ENCODE measurements around the gene ADGRF5. TPM values are rescaled to one million over a fixed set of nuclear protein-coding genes. Genes with fewer than 3 reads are reported as not detected.

ADGRF5 gene
- total and polyA plus RNA-seq, 3 donors from 2014 or later, result 8.8 to 13.1 (median 12.2) TPM

DNA sequence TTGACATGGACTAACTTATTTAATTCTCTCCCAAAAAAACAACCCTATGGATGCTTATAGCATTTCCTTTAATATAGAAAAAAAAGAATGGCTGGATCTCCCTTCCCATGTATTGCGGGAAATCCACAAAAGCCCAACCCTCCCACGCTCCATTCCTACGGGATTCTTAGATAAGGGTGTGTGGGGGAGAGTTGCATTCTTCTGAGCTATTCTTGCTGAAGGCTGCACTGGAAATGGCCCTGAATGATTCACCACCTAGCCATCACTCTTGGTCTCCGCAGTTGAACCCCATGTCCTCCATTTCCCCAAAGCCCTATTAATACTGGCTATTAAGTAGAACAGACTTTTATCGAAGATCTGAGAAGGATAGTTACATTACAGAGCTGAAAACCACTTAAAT, 41.9 kb upstream of the ADGRF5 start:
- DNase-seq, result peak; percentile 34
- H3K27me3 ChIP-seq, result no peaks in the 10 kb centered on the region
- TF ChIP-seq, protein P1, sequence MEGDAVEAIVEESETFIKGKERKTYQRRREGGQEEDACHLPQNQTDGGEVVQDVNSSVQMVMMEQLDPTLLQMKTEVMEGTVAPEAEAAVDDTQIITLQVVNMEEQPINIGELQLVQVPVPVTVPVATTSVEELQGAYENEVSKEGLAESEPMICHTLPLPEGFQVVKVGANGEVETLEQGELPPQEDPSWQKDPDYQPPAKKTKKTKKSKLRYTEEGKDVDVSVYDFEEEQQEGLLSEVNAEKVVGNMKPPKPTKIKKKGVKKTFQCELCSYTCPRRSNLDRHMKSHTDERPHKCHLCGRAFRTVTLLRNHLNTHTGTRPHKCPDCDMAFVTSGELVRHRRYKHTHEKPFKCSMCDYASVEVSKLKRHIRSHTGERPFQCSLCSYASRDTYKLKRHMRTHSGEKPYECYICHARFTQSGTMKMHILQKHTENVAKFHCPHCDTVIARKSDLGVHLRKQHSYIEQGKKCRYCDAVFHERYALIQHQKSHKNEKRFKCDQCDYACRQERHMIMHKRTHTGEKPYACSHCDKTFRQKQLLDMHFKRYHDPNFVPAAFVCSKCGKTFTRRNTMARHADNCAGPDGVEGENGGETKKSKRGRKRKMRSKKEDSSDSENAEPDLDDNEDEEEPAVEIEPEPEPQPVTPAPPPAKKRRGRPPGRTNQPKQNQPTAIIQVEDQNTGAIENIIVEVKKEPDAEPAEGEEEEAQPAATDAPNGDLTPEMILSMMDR (IDR thresholded peaks at IDR 0.05), result no peak
- TF ChIP-seq POLR2A (IDR thresholded peaks at IDR 0.05), result no peak
- WGBS, 2 donors, result 43 to 47% methylated on average over 5 of the region's 5 CpGs
- intact Hi-C loops (cut with DNase I; ENCODE audit: low total_unique reads), result no loop called here
- H3K4me3 ChIP-seq, result no peak overlapping the region
- H3K27ac ChIP-seq, result no peak overlapping the region
- no peaks in the 10 kb centered on the region for H3K9me3 ChIP-seq
- H3K4me1 ChIP-seq, result no peaks in the 10 kb centered on the region
- H3K36me3 ChIP-seq (ENCODE audit: low read depth, missing control alignments), result no peaks in the 10 kb centered on the region

DNA sequence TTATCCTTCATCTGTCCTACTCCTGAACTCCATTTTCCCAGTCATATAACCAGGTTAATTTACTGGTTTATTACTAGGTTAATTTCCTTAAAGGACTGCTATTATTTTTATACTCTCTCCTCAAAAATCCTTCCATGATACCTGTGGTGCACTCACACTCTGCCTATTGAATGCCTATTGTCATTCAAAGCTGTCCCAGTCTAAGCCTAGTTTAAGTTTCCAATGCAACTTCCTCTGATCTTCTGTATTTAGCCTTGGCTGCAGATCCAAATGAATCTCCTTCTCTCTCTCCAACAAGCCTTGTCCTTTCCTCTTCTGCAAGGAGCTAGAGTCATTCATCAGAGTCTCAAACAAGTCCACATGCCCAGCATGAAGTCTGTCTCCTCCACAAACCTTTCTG, 41.3 kb upstream of the ADGRF5 start:
- Histone ChIP-seq H3K4me3 (no peak overlapping the region), H3K36me3 (ENCODE audit: low read depth, missing control alignments) (no peaks in the 10 kb centered on the region), H3K27ac (no peak overlapping the region), H3K9me3 (no peaks in the 10 kb centered on the region), H3K27me3 (no peaks in the 10 kb centered on the region), H3K4me1 (no peaks in the 10 kb centered on the region)
- TF ChIP-seq, protein P1 (IDR thresholded peaks at IDR 0.05), result no peak
- TF ChIP-seq POLR2A (IDR thresholded peaks at IDR 0.05), result no peak
- DNase-seq, result no peak
- intact Hi-C loops (cut with DNase I; ENCODE audit: low total_unique reads), result no loop called here

DNA sequence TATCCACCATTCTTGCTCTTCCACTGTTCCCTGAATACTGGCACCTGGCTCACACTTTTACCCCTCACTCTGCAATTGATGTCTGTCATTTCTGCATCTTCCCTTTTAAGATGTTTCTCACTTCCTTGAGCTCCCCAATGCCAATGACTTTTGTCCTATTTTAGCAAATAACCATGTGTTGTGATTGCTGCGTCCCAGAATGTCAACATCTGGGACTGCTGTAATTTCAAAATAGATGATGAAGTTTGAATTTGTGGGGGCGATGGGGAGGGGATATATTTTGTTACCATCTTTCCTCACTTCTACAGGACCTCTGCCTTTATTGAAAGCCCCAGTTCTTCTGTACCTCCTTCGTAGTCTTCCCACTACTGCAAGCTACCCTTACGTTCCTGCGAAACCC, 40.0 kb upstream of the ADGRF5 start:
- Histone ChIP-seq H3K27ac (no peak overlapping the region), H3K27me3 (no peaks in the 10 kb centered on the region), H3K4me3 (no peak overlapping the region), H3K4me1 (no peaks in the 10 kb centered on the region), H3K36me3 (ENCODE audit: low read depth, missing control alignments) (no peaks in the 10 kb centered on the region), H3K9me3 (no peaks in the 10 kb centered on the region)
- intact Hi-C loops (cut with DNase I; ENCODE audit: low total_unique reads), result no loop called here
- TF ChIP-seq, protein P1 (IDR thresholded peaks at IDR 0.05), result no peak
- TF ChIP-seq POLR2A (IDR thresholded peaks at IDR 0.05), result no peak
- no peak for DNase-seq
- 85 to 96% methylated on average over 5 of the region's 5 CpGs for WGBS, 2 donors

DNA sequence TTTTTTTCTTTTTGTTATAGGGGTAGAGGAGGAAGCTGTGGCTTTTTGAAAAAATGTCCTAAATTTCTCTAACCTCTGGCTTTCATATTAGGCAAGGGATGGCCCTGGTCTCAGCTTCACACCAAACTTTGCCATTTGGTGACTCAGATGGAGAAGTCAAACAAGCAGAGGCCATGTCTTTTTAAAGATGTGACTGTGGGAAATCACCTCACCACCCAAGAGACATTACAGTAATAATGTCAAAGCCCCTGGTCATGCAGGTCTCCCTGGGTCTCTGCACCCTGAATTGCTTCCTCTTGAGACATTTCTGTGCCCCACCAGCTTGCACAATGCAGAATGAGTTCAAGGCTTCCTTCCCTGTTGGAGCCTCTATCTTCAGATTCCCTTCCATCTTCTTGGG, 39.5 kb upstream of the ADGRF5 start:
- no peak for DNase-seq
- TF ChIP-seq POLR2A (IDR thresholded peaks at IDR 0.05), result no peak
- TF ChIP-seq, protein P1 (IDR thresholded peaks at IDR 0.05), result no peak
- H3K4me3 ChIP-seq, result no peak overlapping the region
- intact Hi-C loops (cut with DNase I; ENCODE audit: low total_unique reads), result no loop called here
- H3K27ac ChIP-seq, result no peak overlapping the region
- no peaks in the 10 kb centered on the region for H3K4me1 ChIP-seq
- H3K9me3 ChIP-seq, result no peaks in the 10 kb centered on the region
- no peaks in the 10 kb centered on the region for H3K36me3 ChIP-seq (ENCODE audit: low read depth, missing control alignments)
- H3K27me3 ChIP-seq, result no peaks in the 10 kb centered on the region

DNA sequence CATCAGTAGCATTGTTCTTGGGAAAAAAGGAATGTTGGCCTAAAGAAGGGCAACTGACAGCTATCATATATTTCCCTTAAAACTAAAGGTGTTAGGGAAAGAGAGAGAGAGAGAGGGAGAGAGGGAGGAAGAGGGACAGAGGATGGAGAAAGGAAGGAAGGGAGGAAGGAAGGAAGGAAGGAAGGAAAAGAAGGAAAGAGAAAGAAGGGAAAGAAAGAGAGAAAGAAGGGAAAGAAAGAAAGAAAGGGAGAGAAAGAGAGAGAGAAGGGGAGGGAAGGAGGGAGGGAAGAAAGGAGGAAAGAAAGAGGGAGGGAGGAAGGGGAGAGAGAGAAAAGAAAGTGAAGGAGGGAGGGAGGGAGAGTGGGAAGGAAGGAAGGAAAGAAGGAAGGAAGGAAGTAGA, 37.7 kb upstream of the ADGRF5 start:
- H3K36me3 ChIP-seq (ENCODE audit: low read depth, missing control alignments), result no peaks in the 10 kb centered on the region
- no peaks in the 10 kb centered on the region for H3K9me3 ChIP-seq
- no peaks in the 10 kb centered on the region for H3K4me1 ChIP-seq
- no peak overlapping the region for H3K4me3 ChIP-seq
- H3K27me3 ChIP-seq, result no peaks in the 10 kb centered on the region
- no peak for DNase-seq
- intact Hi-C loops (cut with DNase I; ENCODE audit: low total_unique reads), result no loop called here
- no peak overlapping the region for H3K27ac ChIP-seq
- TF ChIP-seq POLR2A (IDR thresholded peaks at IDR 0.05), result no peak
- TF ChIP-seq, protein P1 (IDR thresholded peaks at IDR 0.05), result no peak

Measured in testis (tissue), 3 donors.